ENCODE measurements around the gene SLC22A17.

SLC22A17 gene

DNA sequence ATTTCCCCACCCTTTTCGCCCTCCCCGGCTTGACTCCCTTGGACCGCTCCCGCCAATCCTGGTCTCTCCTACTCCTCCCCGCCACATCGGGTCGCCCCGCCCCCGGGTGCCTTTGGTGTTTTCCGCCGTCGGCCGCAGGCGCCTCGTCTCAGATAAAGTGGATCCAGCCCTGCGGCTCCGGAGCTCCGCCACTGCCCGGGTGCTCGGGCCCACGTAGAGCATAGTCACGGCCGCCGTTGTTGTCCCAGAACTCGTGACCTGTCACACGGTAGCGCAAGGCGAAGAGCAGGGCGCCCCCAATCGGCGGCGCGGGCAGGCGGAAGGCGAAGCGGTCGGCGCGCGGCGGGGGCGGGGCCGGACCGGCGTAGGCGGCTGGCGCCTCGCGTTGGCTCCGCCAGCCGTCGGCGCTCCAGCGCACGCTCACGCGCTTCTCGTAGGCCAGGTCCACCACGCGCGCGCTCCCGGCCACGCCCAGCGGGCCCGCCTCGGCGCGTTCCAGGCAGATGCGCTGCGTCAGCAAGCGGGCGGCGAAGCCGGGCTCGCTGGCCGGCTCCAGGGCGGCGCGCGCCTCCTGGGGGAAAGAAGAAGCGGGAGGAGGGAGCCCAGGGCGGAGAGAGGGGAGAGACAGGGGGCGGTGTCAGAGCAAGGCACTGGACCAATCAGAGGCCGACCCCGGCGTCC lies 51.3 kb downstream of the SLC22A17 start:
- ChIA-PET POLR2A (interaction anchor here (0.7 to 9.6 kb wide), 15 partner anchors 10 to 813 kb away, joined by 3 to 256 read pairs (median 8); partner anchors contain the start of genes ACIN1, C14orf119, DCAF11 and HOMEZ), CTCF (interaction anchor here (0.6 to 1.5 kb wide), 7 partner anchors 12 to 1495 kb away, joined by 3 to 5 read pairs (median 4); partner anchors contain the start of gene HOMEZ)
- DNase-seq (ENCODE audit: extremely low spot score): peak; percentile 93
- TF ChIP-seq TARDBP (IDR thresholded peaks at IDR 0.05) (no peak), ELF4 (IDR thresholded peaks at IDR 0.05) (no peak), SP1 (IDR thresholded peaks at IDR 0.05) (no peak), NFRKB (IDR thresholded peaks at IDR 0.05) (no peak), BHLHE40 (IDR thresholded peaks at IDR 0.05; ENCODE audit: borderline replicate concordance) (no peak), LEF1 (IDR thresholded peaks at IDR 0.05; ENCODE audit: borderline replicate concordance) (0 out of 2 replicates have a peak, but pooled peaks have one; percentile 73), FOXA1 (IDR thresholded peaks at IDR 0.05) (no peak), SUZ12 (IDR thresholded peaks at IDR 0.05) (no peak), ZNF384 (IDR thresholded peaks at IDR 0.05) (no peak), ARNT (IDR thresholded peaks at IDR 0.05) (peak; percentile 58), FOXK2 (IDR thresholded peaks at IDR 0.05) (no peak), HDGF (IDR thresholded peaks at IDR 0.05; ENCODE audit: borderline replicate concordance) (no peak), L3MBTL2 (conservative IDR thresholded peaks at IDR 0.05) (peak; percentile 69), FOXM1 (IDR thresholded peaks at IDR 0.05; ENCODE audit: borderline replicate concordance) (no peak), CTBP1 (IDR thresholded peaks at IDR 0.05; ENCODE audit: borderline replicate concordance) (no peak)
- TF ChIP-seq, protein P1, sequence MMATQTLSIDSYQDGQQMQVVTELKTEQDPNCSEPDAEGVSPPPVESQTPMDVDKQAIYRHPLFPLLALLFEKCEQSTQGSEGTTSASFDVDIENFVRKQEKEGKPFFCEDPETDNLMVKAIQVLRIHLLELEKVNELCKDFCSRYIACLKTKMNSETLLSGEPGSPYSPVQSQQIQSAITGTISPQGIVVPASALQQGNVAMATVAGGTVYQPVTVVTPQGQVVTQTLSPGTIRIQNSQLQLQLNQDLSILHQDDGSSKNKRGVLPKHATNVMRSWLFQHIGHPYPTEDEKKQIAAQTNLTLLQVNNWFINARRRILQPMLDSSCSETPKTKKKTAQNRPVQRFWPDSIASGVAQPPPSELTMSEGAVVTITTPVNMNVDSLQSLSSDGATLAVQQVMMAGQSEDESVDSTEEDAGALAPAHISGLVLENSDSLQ (IDR thresholded peaks at IDR 0.05): no peak

DNA sequence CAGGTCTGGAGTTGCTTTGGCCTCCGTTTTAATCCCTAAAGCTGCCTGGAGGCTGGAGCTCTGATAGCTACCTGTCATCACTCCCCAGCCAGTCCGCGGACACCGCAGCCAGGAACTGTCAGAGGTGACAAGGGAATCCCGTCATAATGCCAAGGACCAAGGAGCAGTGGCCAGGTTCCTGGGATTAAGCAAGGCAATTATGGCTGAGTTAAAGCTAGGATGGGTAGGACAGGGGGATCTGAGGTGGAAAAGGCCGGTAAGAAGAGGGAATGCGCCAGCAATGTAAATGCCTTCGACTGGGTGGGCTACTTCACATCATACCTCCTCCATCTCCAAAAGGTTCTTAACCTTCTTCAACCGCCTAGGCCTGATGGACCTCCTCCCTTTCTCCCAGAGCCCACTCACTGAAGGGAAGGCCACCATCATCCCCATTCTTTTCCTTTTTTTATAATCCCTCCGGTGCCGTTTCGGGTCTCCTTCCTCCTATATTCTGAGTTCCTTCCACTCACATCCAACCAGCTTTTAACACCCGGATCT lies 51.9 kb downstream of the SLC22A17 start:
- CTCF ChIA-PET: interaction anchor here (0.6 to 1.5 kb wide), 10 partner anchors 11 to 1495 kb away, joined by 3 to 5 read pairs (median 4); partner anchors contain the start of genes HOMEZ and PABPN1

DNA sequence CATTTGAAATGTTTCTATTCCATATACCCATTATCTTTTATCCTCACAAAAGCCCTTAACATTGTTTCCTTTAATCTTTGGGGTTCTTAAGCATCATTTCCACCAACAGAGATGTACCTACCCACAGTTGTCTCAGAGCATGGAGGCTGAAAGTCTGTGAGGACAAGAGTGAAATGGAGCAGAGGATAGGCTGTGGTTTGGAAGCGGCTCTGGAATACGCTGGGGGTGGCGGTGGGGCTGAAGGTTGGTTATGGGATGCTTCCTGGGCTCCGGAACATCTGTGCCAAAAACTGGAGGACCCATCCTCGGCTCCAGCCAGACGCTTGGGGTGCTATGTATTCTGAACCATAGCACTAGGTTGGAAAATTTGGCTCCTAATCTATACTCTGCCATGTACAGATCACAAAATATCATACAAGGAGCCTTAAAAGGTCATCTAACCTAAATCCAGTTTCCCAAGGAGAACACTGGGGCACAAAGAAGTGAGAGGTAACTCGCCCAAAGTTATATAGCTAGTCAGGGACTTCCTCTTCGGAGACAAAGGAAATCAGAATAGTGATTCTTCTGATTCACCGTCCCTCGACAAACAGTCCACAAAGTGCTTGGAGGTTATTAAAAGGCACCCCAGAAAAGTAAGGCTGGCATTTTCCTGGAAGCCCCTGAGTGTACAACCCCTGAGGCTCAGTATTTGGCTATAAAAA lies 52.6 kb downstream of the SLC22A17 start:
- ChIA-PET POLR2A (interaction anchor here (1.1 to 9.6 kb wide), 7 partner anchors 9 to 293 kb away, joined by 3 to 256 read pairs (median 18); partner anchors contain the start of genes ACIN1, C14orf119, HOMEZ and PABPN1), CTCF (interaction anchor here (0.6 to 1.5 kb wide), 7 partner anchors 11 to 231 kb away, joined by 3 to 5 read pairs (median 4); partner anchors contain the start of gene PABPN1)
- DNase-seq (ENCODE audit: extremely low spot score): no peak
- TF ChIP-seq LEF1 (IDR thresholded peaks at IDR 0.05; ENCODE audit: borderline replicate concordance) (no peak), CTBP1 (IDR thresholded peaks at IDR 0.05; ENCODE audit: borderline replicate concordance) (no peak), ARNT (IDR thresholded peaks at IDR 0.05) (no peak)

More for the DNA sequence above, 51.9 kb downstream of the SLC22A17 start:
- POLR2A ChIA-PET: interaction anchor here (1.1 to 9.6 kb wide), 8 partner anchors 10 to 813 kb away, joined by 3 to 256 read pairs (median 10); partner anchors contain the start of genes ACIN1, C14orf119, DCAF11 and HOMEZ
- DNase-seq (ENCODE audit: extremely low spot score): no peak
- no peak for TF ChIP-seq CTBP1 (IDR thresholded peaks at IDR 0.05; ENCODE audit: borderline replicate concordance)
- TF ChIP-seq ZNF384 (IDR thresholded peaks at IDR 0.05): no peak
- TF ChIP-seq BHLHE40 (IDR thresholded peaks at IDR 0.05; ENCODE audit: borderline replicate concordance): no peak

DNA sequence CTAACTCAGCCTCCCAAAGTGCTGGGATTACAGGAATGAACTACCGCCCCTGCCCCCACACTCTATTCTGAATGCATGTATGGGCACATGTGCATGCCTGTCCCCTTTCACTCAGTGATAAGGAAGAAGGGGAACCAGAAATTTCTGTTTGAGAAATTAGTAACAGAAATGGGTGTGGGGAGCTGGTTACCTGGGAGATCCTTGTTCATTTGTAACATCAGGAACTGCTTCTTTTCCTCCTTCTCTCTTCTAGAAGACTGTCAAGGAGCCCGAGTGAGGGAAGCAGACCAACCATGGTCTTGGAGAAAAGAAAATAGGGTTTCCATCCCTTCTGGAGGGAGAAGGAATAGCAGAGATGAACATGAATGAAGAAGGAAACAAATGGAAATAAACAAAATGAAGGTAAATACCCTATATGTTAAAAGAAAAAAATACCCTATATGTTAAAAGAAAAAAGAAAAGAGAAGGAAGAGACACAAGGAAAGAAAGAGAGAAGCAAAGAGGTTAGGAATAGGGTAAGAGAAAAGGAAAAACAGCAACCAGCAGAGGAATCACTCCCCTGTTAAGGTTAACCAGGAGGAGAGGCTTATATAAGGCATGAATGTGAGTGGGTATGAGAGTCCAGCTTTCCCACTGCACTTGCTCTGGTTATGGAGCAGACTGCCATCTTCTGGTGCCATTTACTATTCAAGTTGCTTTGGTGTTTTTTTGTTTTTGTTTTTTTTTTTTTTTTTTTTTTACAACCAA lies 53.3 kb downstream of the SLC22A17 start:
- TF ChIP-seq ARNT (IDR thresholded peaks at IDR 0.05) (no peak), BHLHE40 (IDR thresholded peaks at IDR 0.05; ENCODE audit: borderline replicate concordance) (no peak), ELF4 (IDR thresholded peaks at IDR 0.05) (no peak), SP1 (IDR thresholded peaks at IDR 0.05) (no peak), HDGF (IDR thresholded peaks at IDR 0.05; ENCODE audit: borderline replicate concordance) (no peak), NFRKB (IDR thresholded peaks at IDR 0.05) (no peak), ZNF384 (IDR thresholded peaks at IDR 0.05) (peak; percentile 84)
- TF ChIP-seq, protein P1 (IDR thresholded peaks at IDR 0.05): no peak
- CTCF ChIA-PET: no interaction called here
- POLR2A ChIA-PET: interaction anchor here (9.6 kb wide), 1 partner anchor 21 kb away, joined by 256 read pairs; the partner anchor contains the start of gene PABPN1
- DNase-seq (ENCODE audit: extremely low spot score): no peak

DNA sequence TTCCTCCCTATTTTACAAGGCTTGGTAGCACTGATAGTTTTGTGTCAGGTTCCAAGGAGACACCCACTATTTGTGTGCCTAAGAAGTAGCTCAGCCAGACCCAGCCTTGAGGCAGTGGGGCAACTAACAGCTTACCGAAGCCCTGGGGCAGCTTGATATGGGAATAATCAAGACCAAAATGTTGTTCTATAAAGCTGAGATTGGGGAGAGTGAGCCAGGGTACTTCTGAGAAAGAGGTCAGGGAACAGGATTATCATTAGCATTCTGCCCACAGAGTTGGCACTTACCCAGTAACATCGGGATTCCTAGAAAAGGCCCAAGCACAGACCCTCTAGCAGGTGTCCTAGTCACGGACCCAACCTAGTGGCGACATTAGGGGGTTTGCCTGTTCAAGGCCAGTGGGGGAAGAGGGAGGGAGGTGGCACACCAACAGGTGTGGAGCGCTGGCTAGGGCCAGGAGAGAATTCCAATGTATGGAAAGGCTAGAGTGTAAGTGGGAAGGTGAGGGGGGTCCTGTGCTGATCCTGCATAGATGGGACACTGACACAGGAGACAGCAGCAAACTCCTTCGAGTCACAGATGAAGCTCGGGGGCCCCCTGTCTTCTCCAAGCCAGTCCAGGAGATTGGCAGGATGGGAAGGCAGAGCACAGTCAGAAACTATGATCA lies 54.9 kb downstream of the SLC22A17 start:
- no peak for DNase-seq (ENCODE audit: extremely low spot score)
- no peak for TF ChIP-seq FOXA1 (IDR thresholded peaks at IDR 0.05)
- CTCF ChIA-PET: interaction anchor here (0.8 to 1.3 kb wide), 2 partner anchors 11 to 177 kb away, joined by 3 read pairs; no protein-coding TSS in a partner anchor
- POLR2A ChIA-PET: interaction anchor here (1.0 to 3.2 kb wide), 4 partner anchors 10 to 24 kb away, joined by 3 to 16 read pairs (median 4); partner anchors contain the start of genes HOMEZ and PABPN1

DNA sequence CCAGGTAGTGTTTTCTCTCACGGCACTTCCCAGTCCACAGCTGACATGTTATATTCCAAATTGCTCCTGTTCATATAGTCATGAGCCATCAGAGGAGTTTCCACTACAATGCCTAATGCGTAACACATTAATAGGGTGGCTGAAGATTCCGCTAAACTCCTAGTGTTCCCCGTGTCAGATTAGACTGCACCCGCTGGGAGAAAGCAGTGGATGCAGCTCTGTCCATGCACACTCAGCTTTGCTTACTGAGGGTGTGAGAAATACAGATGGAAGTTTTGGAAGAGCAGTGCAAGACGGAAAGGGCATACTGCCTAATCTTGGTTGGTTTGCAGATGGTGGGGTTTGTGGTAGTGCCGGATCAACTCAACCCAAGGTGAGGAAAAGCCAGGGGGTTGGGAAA lies 55.6 kb downstream of the SLC22A17 start:
- POLR2A ChIA-PET: interaction anchor here (0.6 to 3.2 kb wide), 4 partner anchors 11 to 263 kb away, joined by 3 to 16 read pairs (median 4); partner anchors contain the start of genes ACIN1, C14orf119, HOMEZ and PABPN1
- no peak for DNase-seq (ENCODE audit: extremely low spot score)
- CTCF ChIA-PET: no interaction called here
- TF ChIP-seq FOXA1 (IDR thresholded peaks at IDR 0.05) (no peak), BHLHE40 (IDR thresholded peaks at IDR 0.05; ENCODE audit: borderline replicate concordance) (no peak), TARDBP (IDR thresholded peaks at IDR 0.05) (no peak)

All from HEK293T (cell line).